ENCODE results near the gene INCA1.

GRCh38 chr17:5000237-5000639 is 2.9 kb upstream of the INCA1 start:
- no peak for TF ChIP-seq CTCF (IDR thresholded peaks at IDR 0.05)
- no peak for TF ChIP-seq POLR2A (IDR thresholded peaks at IDR 0.05)
